HUDEP-2 (cell line): ENCODE data around the gene ARMC2.
"Not testable (repeated sequence)": the region's sequence is repeated elsewhere in the genome, so short reads cannot be mapped to it uniquely, and the experiment has no call there.

Experiments used
- DNase-seq, 76 experiments: peaks; one replicate each; lab custom pipeline; 2025; ENCODE audit not compliant: unreplicated experiment in 76 of 76; lab: John Stamatoyannopoulos, UW

The ARMC2 gene

DNA sequence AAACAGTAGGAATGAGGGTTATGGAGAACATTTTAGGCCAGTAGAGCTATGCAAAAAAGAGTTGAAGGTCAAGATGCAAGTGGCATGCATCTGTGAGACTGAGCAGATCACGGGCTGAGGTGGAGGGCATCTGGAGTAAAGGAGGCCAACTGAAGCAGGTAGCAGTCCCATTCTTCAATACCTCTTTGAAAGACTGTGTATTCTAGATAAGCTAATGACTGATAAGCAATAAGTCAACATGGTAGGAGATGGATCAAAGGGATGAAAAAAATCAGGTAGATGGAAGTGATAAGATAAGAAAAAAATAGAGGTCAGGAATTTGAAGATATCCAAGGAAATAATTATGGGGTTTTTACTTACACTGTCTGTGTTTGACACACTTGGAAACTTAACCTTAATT lies 55.6 kb downstream of the ARMC2 start:
- no peak for DNase-seq

DNA sequence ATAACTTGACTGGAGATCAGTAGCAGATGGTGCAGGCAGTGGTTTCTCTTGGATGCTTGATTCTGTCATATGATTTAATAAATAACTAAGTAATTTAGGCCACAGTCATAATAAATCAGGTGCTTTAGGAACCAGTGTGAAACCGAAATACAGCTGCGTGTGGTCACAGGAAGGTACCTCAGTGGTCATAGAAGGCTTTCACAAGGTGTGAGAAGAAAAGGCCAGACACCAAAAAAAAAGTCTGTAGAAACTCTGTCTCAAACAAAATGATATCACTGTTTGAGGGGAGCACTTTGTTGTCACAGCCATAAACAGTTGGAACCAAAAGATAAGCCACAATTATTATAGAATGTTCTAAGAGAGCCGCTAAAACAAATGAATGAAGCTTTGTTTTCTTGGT lies 56.5 kb downstream of the ARMC2 start:
- DNase-seq: peak in 1 of 76 experiments; percentile 5

DNA sequence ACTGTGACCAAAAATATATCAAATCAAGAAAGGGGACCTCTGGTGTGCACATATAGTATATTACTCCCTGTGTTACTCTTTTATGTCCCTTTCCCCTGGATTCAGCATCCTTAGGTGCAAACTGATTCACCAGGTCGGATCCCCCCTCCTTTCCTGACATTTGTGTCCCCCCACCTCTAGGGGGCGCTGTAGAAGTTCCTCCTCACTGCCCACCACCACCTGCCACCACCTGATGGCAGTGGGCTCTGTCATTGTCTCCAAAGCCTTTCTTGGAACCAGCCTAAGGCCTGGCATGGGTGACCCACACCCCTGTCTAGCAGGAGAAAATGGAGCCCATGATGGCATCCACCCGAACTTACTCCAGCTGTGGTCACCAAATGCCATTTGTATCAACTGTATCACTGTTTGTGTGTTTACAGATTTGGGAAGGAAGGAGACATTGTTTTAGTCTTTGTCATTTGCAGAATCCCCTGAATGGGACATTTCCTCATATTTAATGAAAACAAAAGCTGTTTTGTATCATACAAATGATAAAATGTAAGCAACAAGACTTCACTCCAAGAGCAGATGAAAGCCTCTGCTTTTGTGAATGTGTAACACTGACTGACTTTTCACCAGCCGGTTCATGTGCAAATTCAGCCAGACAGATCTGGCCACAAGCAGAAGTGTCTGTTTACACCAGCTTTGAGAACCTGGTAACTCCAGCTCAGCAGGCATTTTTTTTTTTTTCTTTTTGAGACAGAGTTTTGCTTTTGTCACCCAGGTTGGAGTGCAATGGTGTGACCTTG lies 66.2 kb downstream of the ARMC2 start:
- peak in 55 of 76 experiments; percentile 10 to 77 (median 42) for DNase-seq

DNA sequence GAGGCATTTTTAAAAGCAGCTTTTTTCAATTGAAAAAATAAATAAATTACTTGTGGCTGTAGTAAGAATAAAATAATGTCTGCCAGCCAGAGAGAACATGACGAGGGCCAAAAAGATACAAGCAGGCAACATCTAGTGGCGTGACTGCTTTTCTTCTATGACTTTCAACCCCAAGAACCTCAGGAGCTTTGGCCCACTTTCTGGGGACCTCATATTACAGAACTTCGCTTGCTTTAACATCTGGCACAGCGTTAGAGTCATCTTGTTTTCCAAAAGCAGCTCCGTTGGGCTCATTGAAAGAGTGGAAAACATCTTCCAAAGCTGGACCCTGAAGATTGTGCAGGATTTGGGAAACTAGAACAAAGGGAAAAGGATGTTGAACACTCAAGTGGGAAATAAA lies 67.0 kb downstream of the ARMC2 start:
- DNase-seq: no peak

DNA sequence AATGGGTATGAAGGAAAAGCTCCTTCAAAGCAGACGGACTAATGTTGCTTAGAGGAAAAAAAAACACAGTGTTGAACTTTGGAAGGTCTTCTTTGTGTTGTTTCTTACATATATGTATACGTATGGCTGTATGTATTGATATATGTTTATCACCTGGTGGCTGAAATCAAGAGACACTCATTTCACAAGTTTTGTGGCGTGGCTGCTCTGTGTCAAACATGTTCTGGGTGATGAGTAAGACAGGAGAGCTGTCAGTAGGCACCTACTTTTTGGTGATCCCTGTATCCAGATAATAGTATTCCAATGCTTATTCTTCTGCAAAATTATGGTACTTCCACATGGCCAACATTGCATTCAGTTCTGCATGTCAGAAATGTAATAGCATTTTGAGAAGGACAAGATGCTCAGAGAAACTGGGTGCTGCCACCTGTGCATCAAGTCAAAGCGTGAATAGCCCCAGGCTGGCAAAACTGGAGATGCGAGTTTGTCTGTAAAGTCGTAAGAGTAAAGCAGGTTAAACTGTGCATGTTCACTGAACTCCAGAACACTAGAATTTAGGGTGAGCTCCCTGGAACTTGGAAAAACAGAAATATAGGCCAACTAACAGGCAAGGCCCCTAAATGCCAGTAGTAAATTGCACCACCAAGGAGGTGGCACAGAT lies 67.9 kb downstream of the ARMC2 start:
- DNase-seq: no peak

DNA sequence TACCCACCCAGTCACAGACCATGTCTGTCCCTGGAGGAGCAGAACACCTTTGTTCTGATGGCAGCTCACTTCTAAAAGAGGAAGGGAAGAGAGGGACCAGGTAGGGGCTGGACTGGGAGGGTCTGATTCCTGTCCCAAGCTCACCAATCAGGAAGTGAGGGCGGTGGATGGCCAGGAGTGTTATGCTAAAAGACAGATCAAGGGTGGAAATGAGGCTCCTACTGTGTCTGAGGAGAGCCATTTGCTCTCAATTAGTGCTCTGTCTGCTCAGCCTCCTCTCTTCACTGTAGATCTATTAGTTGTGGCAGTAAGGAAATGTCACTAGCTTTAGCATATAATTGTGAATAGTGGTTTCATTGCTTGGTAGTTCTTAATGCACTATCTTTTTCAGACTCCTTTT lies 72.5 kb downstream of the ARMC2 start:
- no peak for DNase-seq

DNA sequence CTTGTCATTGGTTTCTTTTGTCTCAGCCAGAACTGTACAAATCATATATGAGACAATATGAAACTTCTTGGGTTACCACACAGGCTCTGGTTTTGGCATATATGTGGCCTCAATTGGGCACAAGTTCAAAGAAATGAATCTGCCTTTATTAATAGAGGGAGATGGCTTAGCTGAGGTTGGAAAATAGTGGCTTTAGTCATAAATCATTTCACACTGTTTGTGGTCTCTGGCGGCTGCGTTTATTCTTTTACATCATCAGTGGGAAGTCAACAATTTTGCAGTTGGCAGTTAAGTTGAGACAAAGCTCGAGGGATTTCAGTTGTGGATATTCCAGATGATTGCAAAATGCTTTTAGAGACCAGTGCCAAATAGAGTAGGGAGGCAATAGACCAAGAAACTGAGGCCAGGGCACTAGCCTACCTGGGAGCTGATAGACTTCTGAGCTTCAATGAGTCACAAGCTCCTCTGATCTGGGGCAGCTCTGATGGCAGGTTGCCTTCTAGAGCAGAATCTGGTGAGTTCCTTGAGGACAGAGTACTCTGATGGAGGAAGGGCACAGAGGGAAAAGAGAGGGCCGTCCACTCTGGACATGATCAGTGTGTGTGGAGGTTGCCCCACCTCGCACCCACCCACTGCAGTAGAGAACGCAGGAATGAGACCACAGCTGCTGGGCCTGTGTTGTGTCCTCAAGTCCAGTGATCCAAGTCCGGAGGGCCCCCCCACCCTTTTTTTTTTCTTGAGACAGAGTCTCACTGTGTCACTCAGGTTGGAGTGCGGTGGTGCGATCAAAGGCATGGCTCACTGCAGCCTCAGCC lies 73.5 kb downstream of the ARMC2 start:
- DNase-seq: no peak

DNA sequence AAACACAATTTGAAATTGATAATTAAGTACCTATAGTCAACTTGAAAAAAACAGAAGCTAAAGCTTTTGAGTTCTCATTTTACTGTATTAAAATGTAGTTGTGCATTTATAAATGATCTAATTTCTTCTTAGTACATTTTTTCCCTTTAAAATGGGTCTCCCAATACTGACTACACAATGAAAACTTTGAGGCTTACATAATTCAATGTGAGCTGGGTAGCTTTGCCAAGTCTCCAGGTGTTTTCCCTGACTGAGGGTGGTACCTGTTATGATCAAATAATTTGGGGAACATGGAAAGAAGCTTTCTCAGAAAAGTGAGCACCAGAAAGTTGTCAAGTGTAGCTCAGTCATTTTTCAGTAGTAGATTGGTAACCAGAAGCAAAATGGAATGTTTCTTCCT lies 74.3 kb downstream of the ARMC2 start:
- no peak for DNase-seq

DNA sequence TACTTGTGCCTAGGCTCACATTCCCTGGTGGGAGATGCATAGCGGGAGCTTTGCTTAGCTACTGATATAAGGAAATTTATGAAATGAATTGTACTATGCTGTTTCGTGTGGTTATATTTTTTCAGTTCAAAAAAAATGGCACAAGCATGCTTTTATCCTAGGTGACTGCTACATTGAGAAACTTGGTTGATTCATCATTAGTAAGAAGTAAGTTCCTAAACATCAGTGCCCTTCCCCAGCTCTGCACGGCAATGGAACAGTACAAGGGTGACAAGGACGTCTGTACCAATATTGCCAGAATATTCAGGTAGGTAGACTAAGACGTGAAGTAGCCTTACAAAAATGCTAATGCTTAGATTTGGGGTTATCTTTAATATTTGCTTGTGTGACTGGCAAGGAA lies 79.7 kb downstream of the ARMC2 start:
- no peak for DNase-seq

DNA sequence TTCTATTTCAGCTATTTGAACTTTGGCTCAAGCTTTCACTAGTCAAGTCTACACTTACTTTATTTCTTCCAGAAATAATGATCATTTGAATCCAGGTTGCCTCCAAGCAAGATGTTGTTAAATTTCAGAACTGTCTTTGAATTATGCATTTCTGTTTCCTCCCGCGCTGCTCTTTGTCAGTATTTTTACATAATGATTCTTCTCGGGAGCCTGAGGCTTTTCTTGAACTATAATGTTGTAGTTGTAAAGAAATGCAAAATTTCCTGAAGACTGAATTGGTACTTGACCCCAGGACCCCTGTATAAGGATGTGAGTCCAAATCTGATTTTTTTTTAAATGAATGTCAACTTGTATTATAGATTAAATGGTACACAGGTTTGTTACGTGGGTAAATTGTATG lies 80.4 kb downstream of the ARMC2 start:
- no peak for DNase-seq

DNA sequence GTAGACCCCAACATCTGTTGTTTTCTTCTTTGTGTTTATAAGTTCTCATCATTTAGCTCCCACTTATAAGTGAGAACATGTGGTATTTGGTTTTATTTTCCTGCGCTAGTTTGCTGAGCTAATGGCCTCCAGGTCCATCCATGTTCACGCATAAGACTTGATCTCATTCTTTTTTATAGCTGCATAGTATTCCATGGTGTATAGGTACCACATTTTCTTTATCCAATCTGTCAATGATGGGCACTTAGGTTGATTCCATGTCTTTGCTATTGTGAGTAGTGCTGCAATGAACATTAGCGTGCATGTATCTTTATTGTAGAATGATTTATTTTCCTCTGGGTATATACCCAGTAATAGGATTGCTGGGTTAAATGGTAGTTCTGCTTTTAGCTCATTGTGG lies 82.9 kb downstream of the ARMC2 start:
- DNase-seq: not testable (repeated sequence)

DNA sequence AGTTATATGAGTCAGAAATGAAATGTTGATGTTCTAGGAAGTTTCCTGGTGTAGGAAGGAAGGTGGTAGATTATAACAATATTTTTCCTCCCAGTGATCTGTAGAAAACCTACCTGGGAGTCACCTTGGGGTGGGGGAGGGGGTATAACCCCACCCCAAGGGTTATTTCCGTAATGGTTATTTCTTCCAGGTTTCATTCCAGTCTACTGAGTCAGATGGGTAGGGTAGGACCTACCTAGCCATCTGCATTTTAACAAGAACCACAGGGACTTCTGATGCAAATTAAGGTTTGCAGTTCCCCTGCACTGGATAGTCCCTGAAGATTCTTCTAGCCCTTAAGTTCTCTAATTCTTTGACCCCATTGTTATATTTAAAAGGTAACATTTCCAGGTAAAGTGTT lies 88.9 kb downstream of the ARMC2 start:
- no peak for DNase-seq

DNA sequence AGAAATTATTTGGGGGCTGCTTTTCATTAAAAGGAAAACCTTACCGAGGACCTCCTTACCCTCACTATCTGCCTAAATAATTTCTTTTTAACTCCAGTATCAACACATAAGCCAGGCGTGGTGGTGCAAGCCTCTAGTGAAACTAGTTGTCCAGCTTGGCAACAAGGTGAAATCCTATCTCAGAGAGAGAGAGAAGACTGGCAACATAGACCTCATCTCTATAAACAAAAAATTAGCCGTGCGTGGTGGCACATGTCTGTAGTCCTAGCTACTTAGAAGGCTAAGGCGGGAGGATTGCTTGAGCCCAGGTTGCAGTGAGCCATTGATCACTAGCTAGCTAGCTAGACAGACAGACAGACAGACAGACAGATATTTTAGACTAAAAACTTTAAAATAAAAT lies 92.5 kb downstream of the ARMC2 start:
- DNase-seq: no peak

DNA sequence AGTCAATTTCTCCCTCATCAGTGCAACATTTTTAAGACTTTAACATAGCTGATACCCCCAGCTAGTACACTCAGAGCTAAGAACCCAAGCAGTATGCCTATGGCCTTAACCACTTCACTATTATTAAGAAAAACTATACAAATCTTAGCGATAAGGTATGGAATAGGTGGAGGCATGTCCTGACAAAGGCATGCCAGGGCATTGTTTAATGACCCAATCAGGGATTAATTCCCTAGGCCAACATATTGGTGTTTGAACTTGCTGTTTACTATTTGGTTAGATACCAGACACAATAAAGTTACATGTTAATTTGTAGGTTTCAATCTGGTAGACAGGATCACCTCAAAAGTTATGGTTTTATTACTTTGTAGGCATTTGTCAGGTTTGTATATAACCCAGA lies 93.1 kb downstream of the ARMC2 start:
- DNase-seq: no peak

DNA sequence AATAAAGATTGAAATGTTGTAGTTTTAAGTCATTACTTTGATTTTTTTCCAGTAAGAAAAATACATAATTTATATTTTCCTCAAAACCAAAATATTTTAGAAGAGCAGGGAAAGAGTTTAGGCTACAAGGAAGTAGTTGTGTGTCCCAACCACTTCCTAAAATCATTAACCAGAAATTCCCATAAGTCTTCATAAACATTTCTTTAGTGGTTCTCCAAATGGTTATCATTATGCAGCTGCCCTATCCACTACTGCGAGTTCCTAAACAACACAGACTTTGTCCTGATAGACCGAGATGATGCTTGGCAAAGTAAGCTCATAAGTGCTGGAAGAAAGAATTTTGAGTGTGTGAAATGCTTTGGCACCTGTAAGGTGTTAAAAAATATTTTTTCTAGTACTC lies 93.6 kb downstream of the ARMC2 start:
- DNase-seq: no peak

DNA sequence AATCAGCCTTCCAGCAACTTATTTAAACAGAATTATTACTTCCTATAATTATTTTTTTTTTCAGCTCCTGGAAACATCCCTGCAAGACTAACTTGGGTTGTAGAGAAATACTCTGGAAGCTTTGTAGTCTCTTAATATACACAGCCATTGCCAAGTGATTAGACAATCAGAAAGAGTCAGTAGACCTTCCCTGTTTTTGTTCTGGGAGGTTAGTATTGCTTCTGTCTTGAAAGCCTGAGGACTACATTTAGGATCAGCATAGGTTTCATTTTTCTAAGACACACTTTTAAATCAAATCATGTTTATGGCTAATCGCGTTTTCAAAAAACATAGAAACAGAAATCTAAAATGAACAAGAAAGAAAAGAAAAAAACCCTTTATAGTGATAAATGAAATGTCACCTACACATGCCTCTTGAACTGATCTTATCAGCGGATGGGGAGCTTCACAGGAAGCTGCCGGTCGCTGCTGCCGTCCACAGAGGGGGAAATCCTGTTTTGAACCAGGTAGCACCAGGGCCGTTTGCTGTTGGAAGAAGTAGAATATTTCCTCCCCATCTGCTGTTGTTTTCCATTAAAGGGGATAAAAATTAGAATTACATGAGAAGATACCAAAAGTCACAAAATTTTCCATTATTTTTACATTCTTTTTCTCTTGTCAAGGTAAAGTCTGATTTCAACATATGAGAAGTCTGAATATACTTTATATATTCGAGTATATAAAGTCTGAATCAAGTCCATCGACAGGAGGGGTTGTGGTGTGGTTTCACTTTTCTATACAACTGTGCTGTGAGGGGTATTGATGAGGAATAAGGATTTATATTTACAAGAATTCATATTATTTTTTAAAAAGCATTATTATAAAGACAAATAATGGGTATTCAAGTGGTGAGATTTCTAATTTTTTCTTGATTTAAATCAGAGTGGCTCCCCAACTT lies 94.6 kb downstream of the ARMC2 start:
- DNase-seq: no peak

DNA sequence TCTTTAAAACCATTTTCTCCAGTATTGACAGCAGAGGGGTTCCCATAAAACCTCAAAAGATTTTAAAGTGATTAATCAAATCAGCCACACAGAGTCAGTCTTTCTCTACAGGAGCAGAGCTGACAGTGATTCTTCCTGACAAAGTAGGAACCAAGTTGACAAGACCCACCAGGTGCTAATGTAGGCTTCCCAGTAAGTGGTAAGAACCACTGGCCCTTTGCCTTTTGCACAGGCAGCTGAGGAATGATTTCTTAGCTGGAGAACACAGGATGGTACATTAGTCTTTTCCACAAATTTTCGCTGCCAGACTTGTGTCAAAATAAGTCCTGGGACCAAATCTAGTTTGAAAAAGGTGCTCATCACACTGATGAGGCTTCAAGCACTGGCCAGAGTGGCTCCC lies 95.8 kb downstream of the ARMC2 start:
- DNase-seq: no peak

DNA sequence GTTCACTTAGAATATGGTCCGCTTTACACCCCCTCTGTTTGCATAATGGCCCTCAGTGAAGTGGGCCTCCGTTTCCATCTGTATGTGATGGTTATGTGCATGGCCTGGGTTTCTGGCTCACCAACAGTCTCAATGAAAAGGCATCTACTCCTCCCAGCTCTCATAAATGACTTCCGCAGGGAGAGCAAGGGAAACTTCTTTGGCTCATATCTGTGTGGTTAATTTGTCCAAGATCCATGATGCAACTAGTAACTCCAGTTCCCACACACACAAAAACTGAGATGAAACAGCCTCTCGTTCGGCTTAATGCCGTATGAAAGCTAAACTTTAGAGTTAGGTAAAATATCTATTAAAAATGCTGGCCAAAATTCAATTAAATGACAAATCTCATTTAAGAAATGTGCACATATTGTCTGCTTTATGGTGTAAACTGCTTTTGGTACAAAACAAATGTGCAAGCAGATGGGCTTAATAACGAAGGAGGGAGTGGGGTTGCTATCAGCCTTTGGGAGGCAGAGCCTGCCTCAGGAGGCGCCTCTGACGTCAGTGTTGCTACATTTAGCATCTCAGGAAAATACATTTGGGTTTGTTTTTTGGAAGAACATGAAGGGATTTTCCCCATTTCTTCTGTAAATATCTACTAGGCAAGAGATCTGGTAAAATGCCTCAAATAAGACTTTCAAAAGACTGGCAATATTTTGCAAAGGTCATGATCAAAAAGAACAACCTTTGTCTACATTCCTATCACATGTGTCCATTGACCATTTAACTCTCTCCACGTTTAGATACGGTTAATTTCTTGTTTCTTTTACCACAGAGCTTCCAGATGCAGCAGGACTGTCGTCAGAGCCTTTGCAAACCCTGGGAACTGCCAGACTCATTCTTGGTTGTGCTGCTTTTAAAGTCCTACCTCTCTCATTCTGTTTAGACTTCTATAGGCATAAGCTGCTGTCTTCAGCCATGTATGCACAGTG lies 96.8 kb downstream of the ARMC2 start:
- DNase-seq: no peak

DNA sequence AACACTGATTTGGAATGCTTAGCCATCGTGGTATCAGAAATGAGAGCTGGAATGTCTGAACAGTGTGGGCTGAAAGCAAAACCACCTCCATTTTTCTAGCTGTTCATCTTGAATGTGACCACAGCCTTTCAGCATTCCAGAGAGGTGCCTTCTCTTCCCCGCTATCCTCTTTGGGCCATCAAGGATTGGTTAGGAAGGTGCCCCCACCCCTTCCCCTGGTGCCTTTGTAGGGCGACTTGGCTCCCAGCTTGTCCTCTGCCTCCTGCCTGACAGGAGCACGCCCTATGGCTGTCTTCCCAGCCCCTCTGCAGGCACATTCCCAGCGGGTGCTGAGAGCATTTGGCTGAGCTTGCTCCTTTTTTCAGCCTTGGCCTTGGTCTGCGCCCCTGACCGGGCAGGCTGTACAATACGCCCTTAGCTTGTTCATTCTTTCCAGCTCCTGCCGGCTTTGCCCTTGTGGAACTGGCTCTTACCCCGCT lies 97.5 kb downstream of the ARMC2 start:
- no peak for DNase-seq
